GM18870 (cell line): Measurements from ENCODE around the gene AKAP9.
"Not testable (repeated sequence)": the region's sequence is repeated elsewhere in the genome, so short reads cannot be mapped to it uniquely, and the experiment has no call there.

ENCODE experiments used
- ATAC-seq: cut with Tn5 transposase; IDR thresholded peaks from one replicate; pipeline ENCODE4 v1.9.1; 2021; ENCODE audit warnings: moderate library complexity; ENCODE audit not compliant: unreplicated experiment

AKAP9 gene

GRCh38 chr7:92131093-92131492, 190.4 kb downstream of the AKAP9 start:
- no peak for ATAC-seq

- ATAC-seq: no peak
Measured at GRCh38 chr7:92131764-92132330, 191.2 kb downstream of the AKAP9 start.

GRCh38 chr7:92133133-92133736, 192.6 kb downstream of the AKAP9 start:
- ATAC-seq: peak; percentile 28

- peak; percentile 26 for ATAC-seq
Measured at GRCh38 chr7:92133737-92134270, 193.1 kb downstream of the AKAP9 start.

GRCh38 chr7:92134271-92135051, 193.8 kb downstream of the AKAP9 start, which contains the start of gene CYP51A1:
TSS of gene CYP51A1 (minus strand) at chr7:92134477. CDS start at chr7:92134364, 113 bp downstream.
- peak; percentile 84 for ATAC-seq

GRCh38 chr7:92135052-92135889, 194.6 kb downstream of the AKAP9 start:
- no peak for ATAC-seq

GRCh38 chr7:92137557-92137956, 196.9 kb downstream of the AKAP9 start:
- ATAC-seq: no peak

GRCh38 chr7:92141161-92141560, 200.5 kb downstream of the AKAP9 start:
- ATAC-seq: no peak

- ATAC-seq: not testable (repeated sequence)
Measured at GRCh38 chr7:92142791-92143190, 202.1 kb downstream of the AKAP9 start.

- ATAC-seq: not testable (repeated sequence)
Measured at GRCh38 chr7:92143192-92143880, 202.7 kb downstream of the AKAP9 start.

- no peak for ATAC-seq
Measured at GRCh38 chr7:92149736-92150239, 209.1 kb downstream of the AKAP9 start.

- ATAC-seq: no peak
Measured at GRCh38 chr7:92150450-92151017, 209.9 kb downstream of the AKAP9 start.

- ATAC-seq: no peak
Measured at GRCh38 chr7:92155108-92155739, 214.6 kb downstream of the AKAP9 start.

GRCh38 chr7:92156990-92157389, 216.3 kb downstream of the AKAP9 start:
- no peak for ATAC-seq

GRCh38 chr7:92158660-92159575, 218.3 kb downstream of the AKAP9 start:
- peak; percentile 72 for ATAC-seq
